DMS53 (cell line): ENCODE results near the gene FXYD5.
"Not testable (repeated sequence)": the region's sequence is repeated elsewhere in the genome, so short reads cannot be mapped to it uniquely, and the experiment has no call there.

ENCODE experiments used
- DNase-seq: peaks from one replicate; lab custom pipeline; 2025; lab: John Stamatoyannopoulos, UW

The FXYD5 gene

DNA sequence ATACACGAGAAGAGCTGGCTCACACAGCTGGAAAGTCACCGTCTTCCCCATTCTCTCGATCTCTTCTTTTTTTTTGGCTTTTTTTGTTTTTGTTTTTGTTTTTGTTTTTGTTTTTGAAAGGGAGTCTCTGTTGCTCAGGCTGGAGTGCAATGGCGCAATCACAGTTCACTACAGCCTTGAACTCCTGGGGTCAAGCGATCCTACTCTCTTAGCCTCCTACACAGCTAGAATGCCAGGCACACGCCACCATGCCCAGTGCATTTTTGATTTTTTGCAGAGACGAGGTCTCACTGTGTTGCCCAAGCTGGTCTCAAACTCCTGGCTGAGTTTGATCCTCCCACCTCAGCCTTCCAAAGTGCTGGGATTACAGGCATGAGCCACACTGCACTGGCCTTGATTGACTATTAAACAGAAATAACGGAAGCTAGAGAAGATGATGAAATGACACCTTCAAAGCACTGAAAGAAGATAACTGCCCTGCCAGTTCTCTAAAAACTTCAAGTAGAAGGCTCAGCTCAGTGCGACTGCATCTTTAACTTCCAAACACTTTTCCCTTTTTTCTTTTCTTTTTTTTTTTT lies 34.9 kb upstream of the FXYD5 start:
- no peak for DNase-seq

DNA sequence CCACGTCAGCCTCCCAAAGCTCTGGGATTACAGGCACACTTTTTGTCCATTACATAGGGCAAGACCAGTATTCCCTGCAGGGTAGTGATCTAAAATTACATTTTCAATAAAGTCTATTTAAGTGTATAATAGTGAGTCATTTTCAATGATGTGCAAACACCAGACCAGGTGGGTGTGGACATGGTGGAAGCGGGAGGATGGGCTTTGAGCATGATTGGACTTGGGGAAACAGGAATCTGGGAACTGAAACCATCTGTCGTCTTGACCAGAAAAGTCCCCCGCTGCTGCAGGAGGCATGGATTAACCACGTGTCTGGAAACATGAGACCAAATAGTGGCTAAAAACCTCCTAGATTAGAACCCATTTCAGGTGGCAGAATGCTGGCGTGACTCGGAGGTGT lies 34.0 kb upstream of the FXYD5 start:
- DNase-seq = peak; percentile 87

DNA sequence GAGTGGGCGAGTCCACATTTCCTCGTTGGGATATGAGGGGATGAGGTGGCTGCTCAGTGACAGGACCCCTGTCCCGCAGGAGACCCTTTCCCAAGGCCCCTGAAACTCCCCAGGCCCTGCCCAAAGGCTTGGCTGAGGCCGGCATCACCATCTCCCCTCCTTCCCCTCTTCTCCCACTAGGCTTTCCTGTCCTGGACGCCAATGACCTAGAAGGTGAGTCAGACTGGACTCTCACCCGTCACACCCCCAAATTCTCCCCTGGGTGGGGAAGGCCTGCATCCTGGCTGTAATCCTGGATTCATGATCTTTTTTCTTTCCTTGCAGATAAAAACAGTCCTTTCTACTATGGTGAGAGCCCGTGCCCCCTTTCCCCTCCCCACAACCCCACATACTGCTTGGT lies 33.6 kb upstream of the FXYD5 start:
- no peak for DNase-seq

DNA sequence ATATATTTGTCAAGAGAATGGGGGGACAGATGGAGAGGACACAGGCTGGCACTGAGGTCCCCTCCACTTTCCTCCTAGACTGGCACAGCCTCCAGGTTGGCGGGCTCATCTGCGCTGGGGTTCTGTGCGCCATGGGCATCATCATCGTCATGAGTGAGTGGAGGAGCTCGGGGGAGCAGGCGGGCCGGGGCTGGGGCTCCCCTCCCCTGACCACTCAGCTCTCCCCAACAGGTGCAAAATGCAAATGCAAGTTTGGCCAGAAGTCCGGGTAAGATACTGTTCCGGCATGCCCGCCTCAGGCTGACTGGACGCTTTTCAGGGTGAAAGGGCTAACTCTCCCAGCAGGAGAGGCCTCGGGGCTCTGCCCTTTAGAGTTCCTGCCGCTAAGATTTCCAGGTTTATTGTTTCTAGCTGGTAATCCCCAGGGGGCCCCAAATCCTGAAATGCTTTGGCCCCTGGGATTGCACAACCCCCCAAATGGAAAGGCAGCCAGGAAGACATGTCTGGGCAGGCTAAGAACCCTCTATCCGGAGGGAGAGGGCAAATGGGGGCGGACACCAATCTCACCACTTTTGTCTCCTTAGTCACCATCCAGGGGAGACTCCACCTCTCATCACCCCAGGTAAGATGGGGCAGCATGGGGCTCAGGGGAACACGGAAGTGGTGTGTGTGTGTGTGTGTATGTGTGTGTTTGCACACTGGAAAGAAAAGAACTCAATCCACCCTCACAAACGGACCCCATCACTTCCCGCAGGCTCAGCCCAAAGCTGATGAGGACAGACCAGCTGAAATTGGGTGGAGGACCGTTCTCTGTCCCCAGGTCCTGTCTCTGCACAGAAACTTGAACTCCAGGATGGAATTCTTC lies 31.6 kb upstream of the FXYD5 start:
- DNase-seq = no peak

DNA sequence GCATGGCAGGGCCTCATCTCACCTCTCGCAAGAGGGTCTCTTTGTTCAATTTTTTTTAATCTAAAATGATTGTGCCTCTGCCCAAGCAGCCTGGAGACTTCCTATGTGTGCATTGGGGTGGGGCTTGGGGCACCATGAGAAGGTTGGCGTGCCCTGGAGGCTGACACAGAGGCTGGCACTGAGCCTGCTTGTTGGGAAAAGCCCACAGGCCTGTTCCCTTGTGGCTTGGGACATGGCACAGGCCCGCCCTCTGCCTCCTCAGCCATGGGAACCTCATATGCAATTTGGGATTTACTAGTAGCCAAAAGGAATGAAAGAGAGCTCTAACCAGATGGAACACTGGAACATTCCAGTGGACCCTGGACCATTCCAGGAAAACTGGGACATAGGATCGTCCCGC lies 31.0 kb upstream of the FXYD5 start:
- DNase-seq = no peak

DNA sequence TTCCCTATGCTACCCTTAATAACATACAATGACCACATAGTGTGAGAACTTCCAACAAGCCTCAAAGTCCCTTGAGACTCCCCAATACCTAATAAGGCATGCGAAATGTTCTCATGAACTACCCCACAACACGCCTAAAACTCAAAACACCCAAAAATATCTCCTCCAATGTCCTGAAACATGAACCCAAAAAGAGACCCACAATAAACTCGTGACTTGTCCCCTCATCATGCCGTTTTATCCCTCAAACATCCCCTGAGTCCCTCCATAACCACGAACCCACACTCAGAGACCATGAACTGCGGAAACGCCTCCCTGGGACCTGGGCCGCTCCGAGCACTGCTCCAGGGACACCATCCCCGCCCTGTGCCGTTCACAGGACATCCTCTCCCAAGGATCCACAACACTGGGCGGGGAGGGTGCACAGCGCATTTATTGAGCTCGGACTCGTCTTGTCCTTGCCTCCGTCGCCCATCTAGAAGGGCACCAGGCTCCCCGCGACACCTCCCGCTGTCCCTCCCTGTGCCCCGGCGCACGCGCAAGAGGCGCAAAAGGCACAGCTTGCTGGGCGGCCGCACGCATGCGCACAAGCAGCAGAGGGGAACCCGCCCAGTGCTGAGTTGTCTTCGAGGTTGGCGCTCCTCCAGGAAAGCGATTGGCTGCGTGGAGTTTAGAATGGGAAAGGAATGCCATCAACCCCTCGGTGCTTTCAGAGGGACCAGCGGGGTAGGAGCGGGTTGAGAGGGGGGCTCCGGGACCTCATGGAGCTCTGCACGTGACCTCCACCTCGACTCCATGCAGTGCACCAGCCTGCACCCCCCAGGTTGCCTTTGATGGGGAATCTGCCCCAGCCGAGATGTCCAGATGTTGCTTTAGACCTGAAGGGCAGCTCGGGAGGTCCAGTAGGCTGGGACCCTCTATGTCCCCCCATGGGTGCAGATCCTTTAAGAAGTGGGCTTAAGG lies 30.2 kb upstream of the FXYD5 start:
- DNase-seq = peak; percentile 96

DNA sequence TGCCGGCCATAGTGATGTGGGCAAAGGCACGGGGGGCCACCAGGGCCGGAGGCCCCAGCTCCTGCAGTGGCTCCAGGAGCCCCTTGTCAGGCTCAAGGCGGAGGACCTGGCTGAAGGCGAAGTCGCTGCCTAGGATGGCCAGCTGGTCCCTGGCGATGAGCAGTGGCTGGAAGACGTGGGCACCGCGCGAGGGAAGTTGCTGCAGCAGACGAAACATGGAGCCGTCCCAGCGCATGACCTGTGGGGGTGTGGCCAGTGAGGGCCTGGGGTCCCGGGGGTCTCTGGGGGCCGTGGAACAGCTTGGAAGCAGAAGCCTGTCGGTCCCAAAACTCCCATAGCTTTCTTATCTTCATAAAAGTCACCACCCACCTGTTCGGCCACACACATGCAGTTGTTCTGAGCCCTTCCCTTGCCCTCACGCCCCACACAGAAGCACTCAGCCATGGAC lies 29.2 kb upstream of the FXYD5 start:
- DNase-seq = no peak

DNA sequence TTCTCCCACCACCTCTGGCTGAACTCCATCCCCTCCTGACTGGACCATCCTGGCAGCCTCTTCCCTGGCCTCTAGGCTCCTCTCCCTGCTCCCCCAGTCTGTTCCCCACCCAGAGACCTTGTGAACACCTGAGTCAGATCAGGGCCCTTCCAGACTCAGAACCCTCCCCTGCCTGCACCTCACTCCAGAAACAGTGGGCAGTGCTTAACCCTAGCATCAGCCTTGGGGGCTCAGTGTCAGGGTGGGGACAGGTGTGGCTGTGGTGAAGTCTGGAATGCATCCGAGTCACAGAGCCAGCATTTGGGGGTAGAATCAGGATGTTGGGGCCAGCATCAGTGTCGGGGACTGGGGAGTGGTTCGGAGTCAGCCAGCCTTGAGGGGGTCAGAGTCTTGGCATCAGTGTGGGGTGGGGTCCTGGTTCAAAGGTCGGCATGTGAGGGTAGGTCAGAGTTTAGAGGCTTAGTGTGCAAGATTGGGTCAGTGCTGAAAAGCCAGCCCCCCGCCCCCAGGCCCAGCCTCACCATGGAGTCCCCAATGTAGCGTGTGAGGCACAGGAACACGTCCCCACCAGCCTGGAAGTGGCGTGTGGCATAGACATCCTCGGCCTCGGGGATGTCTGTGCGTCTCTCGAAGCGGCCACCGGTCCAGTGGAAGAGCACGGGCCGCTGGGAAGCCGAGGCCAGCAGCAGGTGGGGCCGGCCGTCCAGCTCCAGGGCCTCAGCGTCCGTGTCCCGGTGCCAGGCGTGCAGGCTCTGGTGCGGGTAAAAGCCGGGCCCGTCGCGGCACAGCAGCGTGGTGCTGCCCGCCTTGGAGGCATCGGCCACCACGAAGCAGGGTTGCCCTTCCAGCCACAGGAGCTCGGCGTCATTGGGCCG lies 28.5 kb upstream of the FXYD5 start:
- no peak for DNase-seq

DNA sequence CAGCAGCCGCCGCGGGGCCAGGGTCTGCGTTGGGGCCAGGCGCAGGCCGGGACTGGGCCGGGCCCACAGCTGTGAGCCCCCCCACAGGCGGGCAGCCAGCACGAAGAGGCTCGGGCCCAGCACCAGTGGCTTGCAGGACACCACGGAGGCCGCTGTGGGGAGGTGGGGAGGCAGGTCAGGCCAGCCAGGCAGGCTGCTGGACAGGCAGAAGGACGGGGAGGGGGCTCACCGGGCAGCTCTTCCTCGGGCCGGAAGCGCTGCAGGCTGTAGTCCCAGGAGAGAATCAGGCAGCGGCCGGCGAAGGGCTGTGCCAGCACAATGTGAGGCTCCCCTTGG lies 27.9 kb upstream of the FXYD5 start:
- no peak for DNase-seq

DNA sequence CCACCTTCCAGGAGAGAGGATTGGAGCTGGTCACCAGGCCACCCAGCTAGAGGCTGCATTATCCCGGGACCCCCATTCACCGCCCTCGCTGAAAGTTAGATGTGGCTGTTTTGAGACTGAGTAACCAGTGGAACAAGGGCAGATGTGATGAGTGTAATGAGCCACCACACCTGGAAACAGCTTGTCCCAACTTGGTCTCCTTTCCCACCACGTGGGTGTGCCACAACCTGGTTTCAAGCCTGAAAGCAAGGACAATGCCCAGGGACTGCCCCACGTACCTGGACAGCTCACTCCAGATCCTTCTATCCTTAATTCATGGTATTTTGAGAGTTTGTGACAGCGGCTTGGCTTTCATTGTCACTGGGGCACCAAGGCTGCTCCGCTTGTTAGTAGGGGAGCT lies 26.7 kb upstream of the FXYD5 start:
- no peak for DNase-seq

DNA sequence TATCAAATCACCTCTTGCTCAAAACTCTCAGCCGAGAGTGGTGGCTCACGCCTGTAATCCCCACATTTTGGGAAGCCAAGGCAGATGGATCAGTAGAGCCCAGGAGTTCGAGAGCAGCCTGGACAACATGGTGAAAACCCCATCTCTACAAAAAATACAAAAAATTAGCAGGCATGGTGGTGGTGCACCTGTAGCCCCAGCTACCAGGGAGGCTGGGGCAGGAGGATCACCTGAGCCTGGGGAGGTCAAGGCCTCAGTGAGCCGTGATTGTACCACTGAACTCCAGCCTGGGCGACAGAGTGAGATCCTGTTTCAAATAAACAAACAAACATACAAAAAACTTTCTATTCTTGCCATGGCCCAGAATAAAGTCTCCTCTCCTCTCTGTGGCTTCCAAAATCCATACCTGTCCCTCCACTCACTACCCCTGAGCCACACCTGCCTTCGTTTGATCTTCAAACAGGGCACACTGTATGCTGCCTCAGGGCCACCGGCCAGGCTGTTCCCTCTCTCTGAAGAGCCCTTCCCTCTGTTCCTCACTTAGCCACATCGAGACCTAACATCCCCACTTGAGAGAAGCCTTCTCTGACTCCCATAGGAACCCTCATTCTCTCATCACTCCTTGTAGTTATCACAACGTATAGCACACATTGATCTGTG lies 26.0 kb upstream of the FXYD5 start:
- no peak for DNase-seq

DNA sequence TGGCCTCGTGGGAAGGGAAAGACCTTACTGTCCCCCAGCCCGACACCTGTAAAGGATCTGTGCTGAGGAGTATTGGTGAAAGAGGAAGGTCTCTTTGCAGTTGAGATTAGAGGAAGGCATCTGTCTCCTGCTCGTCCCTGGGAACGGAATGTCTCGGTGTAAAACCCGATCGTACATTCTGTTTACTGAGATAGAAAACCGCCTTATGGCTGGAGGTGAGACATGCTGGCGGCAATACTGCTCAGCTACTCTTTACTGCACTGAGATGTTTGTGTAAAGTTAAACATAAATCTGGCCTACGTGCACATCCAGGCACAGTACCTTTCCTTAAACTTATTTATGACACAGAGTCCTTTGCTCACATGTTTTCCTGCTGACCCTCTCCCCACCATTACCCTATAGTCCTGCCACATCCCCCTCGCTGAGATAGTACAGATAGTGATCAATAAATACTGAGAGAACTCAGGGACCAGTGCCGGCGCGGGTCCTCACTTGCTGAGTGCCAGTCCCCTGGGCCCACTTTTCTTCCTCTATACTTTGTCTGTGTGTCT lies 24.7 kb upstream of the FXYD5 start:
- not testable (repeated sequence) for DNase-seq

DNA sequence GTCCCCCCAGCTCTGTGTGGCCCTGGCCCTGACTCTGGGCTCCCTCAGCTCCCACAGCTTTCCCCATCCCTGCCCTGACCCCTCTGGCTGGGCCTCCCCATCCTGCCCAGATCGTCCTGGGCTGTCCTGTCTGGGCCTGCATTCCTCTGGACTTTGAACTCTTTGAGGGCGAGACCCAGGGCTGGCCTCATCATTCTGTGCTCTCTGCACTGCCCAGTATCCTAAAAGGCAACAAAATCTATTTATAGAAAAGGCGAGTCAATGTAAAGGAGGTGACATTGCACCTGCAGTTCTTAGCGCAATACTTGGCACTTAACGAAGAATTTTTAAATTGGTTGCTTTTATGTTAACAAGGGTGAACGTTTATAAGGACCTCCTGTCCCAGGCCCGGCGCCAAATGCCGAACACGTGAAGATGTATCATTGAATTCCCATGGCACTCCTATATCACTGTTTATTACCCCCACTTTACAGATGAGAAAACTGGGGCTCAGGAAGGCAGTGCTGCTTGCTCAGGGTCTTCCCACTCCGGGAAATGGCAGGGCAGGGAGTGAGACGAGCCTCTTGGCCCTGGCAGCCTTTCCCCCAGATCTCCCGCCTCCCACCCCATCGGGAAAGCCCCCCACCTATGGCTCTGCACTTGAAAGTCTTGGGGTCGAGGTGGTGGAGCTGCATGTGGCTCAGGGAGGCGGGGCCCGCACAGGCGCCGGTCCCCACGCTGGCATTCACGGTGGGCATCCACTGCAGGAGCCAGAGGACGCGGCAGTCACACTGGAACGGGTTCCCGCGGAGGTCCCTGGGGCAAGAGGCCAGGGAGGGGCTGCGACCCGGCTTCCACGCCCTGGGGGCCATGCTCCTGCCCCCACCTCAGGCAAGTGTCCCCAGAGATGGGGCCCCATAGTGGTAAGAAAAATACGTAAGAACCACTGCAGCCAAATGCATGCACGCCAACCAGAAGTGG lies 23.5 kb upstream of the FXYD5 start:
- no peak for DNase-seq

DNA sequence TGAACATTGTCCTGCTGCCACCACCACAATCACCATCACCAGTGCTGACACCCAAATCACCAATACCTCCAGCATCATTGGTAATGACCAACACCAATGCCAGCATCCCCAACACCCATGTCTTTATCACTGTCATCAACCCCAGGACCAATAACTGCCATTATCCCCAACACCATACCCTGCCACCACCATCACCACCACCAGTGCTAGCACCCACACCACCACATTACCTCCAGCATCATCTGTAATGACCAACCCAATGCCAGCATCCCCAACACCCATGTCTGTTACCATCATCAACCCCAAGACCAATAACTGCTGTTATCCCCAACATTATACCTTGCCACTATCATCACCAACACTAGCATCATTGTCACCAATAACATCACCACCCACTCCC lies 22.3 kb upstream of the FXYD5 start:
- no peak for DNase-seq

DNA sequence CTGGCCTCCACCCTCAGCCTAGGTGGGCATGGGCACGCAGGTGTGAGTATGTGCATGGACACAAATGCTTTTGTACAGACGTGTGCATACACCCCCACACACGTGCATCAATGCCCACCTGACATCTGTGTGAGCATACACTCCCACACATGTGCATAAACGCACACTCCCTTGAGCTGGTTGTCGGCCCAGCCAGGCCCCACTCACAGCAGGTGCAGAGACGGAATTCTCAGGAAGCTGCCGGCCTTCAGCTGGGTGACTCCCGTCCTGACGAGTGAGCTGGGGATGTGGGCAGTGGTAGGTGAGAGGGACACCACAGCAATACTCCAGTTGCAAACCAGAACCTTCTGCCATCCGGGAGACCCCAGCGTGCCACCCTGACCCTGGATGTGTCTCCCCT lies 20.7 kb upstream of the FXYD5 start:
- peak; percentile 30 for DNase-seq

DNA sequence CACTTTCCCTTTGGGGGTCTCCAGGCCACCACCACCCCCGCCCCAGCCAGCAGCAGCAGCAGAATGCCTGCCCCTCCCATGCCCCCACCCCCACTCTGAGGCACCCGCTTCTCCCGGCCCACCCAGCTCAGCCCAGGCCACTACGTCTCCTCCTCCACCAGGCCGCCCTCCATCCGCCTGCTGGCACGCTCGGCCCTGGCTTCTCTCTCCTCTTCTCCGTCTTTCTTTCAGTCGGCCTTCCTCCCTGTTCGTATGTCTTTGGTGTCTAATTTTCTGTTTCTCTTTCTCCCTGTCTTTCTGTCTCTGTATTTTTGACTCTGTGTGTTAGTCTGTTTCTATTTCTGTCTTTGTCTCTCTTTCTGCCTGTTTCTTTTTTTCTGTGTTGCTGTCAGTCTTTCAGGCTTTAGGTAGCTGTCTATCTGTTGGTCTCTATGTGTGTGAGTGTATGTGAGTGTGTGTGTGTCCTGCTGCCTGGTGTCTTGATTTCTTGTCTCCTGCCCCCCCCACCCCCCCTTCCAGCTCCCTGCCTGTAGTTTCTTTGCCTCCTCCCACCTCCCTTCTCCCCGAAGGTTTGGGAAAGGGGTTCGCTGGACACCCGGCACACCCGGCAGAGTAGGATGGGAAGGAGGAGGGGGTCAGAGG lies 19.8 kb upstream of the FXYD5 start, which contains the start of gene LGI4:
Gene LGI4 (minus strand): TSS at position 459 of the 642 bp plus-strand sequence. CDS start 379 bp downstream, at position 80.
- no peak for DNase-seq

DNA sequence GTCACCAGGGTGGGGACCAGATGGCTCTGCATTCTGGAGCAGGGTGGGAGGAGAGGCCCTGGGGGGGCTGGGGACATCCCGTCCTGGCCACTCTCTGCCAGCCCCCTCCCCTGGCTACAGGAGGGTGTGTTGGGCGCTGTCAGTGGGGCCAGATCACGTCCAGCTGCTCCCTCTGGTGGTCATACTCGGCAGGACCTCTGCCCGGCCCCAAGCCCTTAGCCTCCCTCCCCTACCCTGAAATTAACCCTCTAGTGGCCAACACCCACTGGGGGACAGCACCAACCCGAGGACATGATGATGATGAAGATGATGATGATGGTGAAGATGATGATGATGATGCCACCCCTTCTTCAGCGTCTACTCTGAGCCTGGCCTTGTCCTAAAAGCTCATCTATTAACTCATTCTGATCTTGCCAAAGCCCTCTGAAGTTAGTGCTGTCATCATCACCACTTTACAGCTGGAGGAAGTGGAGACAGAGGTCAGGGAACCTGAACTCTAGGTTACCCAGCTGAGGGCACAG lies 19.1 kb upstream of the FXYD5 start:
- DNase-seq = peak; percentile 79

DNA sequence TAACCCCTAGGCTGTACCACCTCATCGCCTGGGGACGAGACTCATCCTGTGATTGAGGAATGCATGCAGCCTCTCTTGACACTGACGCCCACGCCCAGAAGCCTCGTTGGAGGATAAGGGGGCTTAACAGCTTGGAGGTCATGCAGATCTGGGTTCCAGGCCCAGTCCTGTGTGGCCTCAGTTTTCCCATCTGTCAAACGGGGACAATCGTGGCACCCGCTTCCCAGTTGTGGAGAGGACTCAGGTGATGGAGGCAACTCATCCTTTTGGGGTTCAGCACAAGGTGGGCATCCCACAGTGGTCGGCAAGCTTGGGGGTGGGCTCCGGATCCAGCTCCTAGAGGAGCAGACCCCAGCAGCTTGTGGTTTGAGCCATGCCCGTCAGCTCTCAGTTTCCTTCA lies 18.3 kb upstream of the FXYD5 start:
- DNase-seq = no peak
